ENCODE data around the gene SELPLG.

GRCh38 chr12:108622921-108623514, 10.7 kb downstream of the SELPLG start:
- TF ChIP-seq CTCF (IDR thresholded peaks at IDR 0.05; ENCODE audit: insufficient read depth, low read depth, low read length) (no peak), EZH2 (IDR thresholded peaks at IDR 0.05; ENCODE audit: insufficient read depth, low read length) (no peak)

Measured in astrocyte (in vitro differentiated cells and primary cell).